Mesenchymal stem cell (in vitro differentiated cells and primary cell): ENCODE measurements around the gene CLDN6.

ENCODE experiments used
- DNase-seq: peaks from one replicate; pipeline ENCODE4 v3.0.0-alpha.2; 2013
- H2AFZ ChIP-seq: one replicate; pipeline ENCODE4 v1.6.1; 2013; ENCODE audit warnings: low read depth, mild to moderate bottlenecking, control low read depth, inconsistent platforms, low read length, moderate library complexity
- H2AK5ac ChIP-seq: 2 replicates; pipeline ENCODE4 v1.6.1; 2013; ENCODE audit warnings: low read length, moderate library complexity, mild to moderate bottlenecking, inconsistent platforms; ENCODE audit not compliant: severe bottlenecking
- H2BK120ac ChIP-seq: one replicate; pipeline ENCODE4 v1.6.1; 2013; ENCODE audit warnings: low read depth, mild to moderate bottlenecking, inconsistent platforms, low read length, moderate library complexity
- H2BK12ac ChIP-seq, 2 experiments: one replicate each; pipeline ENCODE4 v1.6.1; 2013; ENCODE audit warnings: inconsistent platforms in 2 of 2, low read length in 2 of 2, mild to moderate bottlenecking in 2 of 2, moderate library complexity in 2 of 2, control low read depth in 1 of 2
- H2BK15ac ChIP-seq: one replicate; pipeline ENCODE4 v1.6.1; 2013; ENCODE audit warnings: mild to moderate bottlenecking, low read depth, inconsistent platforms; ENCODE audit not compliant: poor library complexity, severe bottlenecking
- H2BK5ac ChIP-seq: 2 replicates; pipeline ENCODE4 v1.6.1; 2013; ENCODE audit warnings: low read depth, mild to moderate bottlenecking, low read length, control low read depth, inconsistent platforms; ENCODE audit not compliant: poor library complexity, severe bottlenecking
- H3K14ac ChIP-seq, 2 experiments: one replicate each; pipeline ENCODE4 v1.6.1; 2013; ENCODE audit warnings: inconsistent platforms in 2 of 2, low read length in 2 of 2, control low read depth in 1 of 2, mild to moderate bottlenecking in 1 of 2, moderate library complexity in 1 of 2
- H3K18ac ChIP-seq, 2 experiments: one replicate each; pipeline ENCODE4 v1.6.1; 2013; ENCODE audit warnings: inconsistent platforms in 2 of 2, low read length in 2 of 2, control low read depth in 1 of 2, low read depth in 1 of 2, mild to moderate bottlenecking in 1 of 2
- H3K23ac ChIP-seq, 2 experiments: one replicate each; pipeline ENCODE4 v1.6.1; 2013; ENCODE audit warnings: inconsistent platforms in 2 of 2, low read length in 2 of 2, mild to moderate bottlenecking in 2 of 2, moderate library complexity in 2 of 2, control low read depth in 1 of 2
- H3K27ac ChIP-seq: 2 replicates; pipeline ENCODE4 v1.5.1; 2013; ENCODE audit warnings: mild to moderate bottlenecking, moderate library complexity, low read length, control low read depth, inconsistent platforms; ENCODE audit not compliant: poor library complexity, severe bottlenecking
- H3K27me3 ChIP-seq, 2 experiments: 2 replicates each; pipeline versions ENCODE4 v1.6.1 to v1.7.0; 2013; ENCODE audit warnings: low read length in 2 of 2, mild to moderate bottlenecking in 2 of 2, moderate library complexity in 2 of 2, control low read depth in 1 of 2, inconsistent platforms in 1 of 2; ENCODE audit not compliant: control insufficient read depth in 1 of 2, insufficient read depth in 1 of 2
- H3K36me3 ChIP-seq, 2 experiments: 2 replicates each; pipeline versions ENCODE4 v1.6.1 to v1.7.0; 2013; ENCODE audit warnings: low read length in 2 of 2, control low read depth in 1 of 2, inconsistent platforms in 1 of 2, low read depth in 1 of 2, mild to moderate bottlenecking in 1 of 2; ENCODE audit not compliant: insufficient read depth in 2 of 2, control insufficient read depth in 1 of 2
- H3K4ac ChIP-seq, 2 experiments: one replicate each; pipeline ENCODE4 v1.6.1; 2013; ENCODE audit warnings: inconsistent platforms in 2 of 2, low read length in 2 of 2, mild to moderate bottlenecking in 2 of 2, moderate library complexity in 2 of 2, control low read depth in 1 of 2, low read depth in 1 of 2
- H3K4me1 ChIP-seq: 2 replicates; pipeline ENCODE4 v1.6.1; 2013; ENCODE audit warnings: low read depth, low read length, control low read depth; ENCODE audit not compliant: control insufficient read depth, insufficient read depth
- H3K4me2 ChIP-seq: 2 replicates; pipeline ENCODE4 v1.6.1; 2013; ENCODE audit warnings: low read length, mild to moderate bottlenecking, inconsistent platforms; ENCODE audit not compliant: poor library complexity, severe bottlenecking
- H3K4me3 ChIP-seq, 2 experiments: 2 replicates each; pipeline versions ENCODE4 v1.5.1 to v1.7.0; 2013; ENCODE audit warnings: low read length in 2 of 2, mild to moderate bottlenecking in 2 of 2, control low read depth in 1 of 2, low read depth in 1 of 2; ENCODE audit not compliant: insufficient read depth in 1 of 2
- H3K79me1 ChIP-seq: replicated peaks from 2 replicates; pipeline ENCODE4 v1.6.1; 2013; ENCODE audit warnings: mild to moderate bottlenecking, control low read depth, low read length, inconsistent platforms; ENCODE audit not compliant: poor library complexity, severe bottlenecking
- H3K9ac ChIP-seq: 2 replicates; pipeline ENCODE4 v1.7.0; 2013; ENCODE audit warnings: mild to moderate bottlenecking, low read length, moderate library complexity
- H3K9me3 ChIP-seq: 2 replicates; pipeline ENCODE4 v1.7.0; 2013; ENCODE audit warnings: mild to moderate bottlenecking, low read length; ENCODE audit not compliant: control insufficient read depth
- H4K8ac ChIP-seq: one replicate; pipeline ENCODE4 v1.6.1; 2013; ENCODE audit warnings: inconsistent platforms, mild to moderate bottlenecking, low read length, moderate library complexity
- H4K91ac ChIP-seq: one replicate; pipeline ENCODE4 v1.6.1; 2013; ENCODE audit warnings: mild to moderate bottlenecking, low read length, inconsistent platforms
- WGBS: methylation state at CpG from one replicate; pipeline ENCODE4 v1.1.7; 2013; ENCODE audit warnings: mixed read lengths; 5-methylcytosine and 5-hydroxymethylcytosine counted together

CLDN6 gene

DNA sequence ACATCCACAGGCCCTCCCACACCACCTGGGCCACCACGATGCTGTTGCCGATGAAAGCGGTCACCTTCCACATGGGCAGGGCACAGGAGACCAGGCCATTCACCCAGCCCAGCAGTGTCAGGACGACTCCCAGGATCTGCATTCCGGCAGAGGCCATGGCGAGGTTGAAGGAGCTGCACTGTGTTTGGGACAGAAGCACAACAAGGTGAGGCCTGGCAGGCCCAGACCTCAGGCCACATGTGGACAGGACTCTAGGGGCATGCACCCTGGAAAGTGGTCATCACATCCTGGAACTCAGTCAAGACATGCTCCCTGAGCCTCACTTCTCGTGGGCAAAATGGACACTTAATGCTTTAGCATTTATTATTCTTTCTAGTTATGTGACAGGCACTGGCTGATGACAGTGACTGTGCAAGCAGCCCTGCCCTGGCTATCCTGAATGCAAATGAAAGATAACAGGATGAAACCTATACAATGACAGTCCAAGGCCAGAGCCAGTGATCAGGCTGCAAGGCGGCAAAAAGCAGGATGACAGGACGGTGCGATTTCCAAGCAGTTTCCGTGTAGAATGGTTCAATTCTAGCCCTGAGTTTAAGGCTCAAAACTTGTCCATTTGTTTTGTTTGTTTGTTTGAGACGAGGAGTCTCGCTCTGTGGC is 2.0 kb downstream of the CLDN6 start:
- no peak for DNase-seq
- H2BK15ac ChIP-seq = no peak overlapping the region
- no peak overlapping the region for H2AFZ ChIP-seq
- no peak overlapping the region for H2BK120ac ChIP-seq
- no peak overlapping the region for H3K9ac ChIP-seq
- H2AK5ac ChIP-seq = no peak overlapping the region
- H2BK5ac ChIP-seq = no peak overlapping the region
- peaks cover 39 to 59% of the 10 kb centered on the region in 2 experiments for H3K27me3 ChIP-seq
- no peak overlapping the region for H3K4me2 ChIP-seq
- H3K27ac ChIP-seq = no peak overlapping the region
- H3K23ac ChIP-seq = no peak overlapping the region
- no peaks in the 10 kb centered on the region for H3K9me3 ChIP-seq
- peaks cover 2% of the 10 kb centered on the region for H3K79me1 ChIP-seq
- no peak overlapping the region for H4K91ac ChIP-seq
- H3K36me3 ChIP-seq = peaks cover 0 to under 1% of the 10 kb centered on the region in 2 experiments
- H3K4me1 ChIP-seq = peaks cover 31% of the 10 kb centered on the region
- no peak overlapping the region for H3K18ac ChIP-seq
- H2BK12ac ChIP-seq = no peak overlapping the region
- no peak overlapping the region for H3K4me3 ChIP-seq
- no peak overlapping the region for H3K14ac ChIP-seq
- no peak overlapping the region for H3K4ac ChIP-seq
- no peak overlapping the region for H4K8ac ChIP-seq
- 89% methylated on average over 13 of the region's 13 CpGs for WGBS

DNA sequence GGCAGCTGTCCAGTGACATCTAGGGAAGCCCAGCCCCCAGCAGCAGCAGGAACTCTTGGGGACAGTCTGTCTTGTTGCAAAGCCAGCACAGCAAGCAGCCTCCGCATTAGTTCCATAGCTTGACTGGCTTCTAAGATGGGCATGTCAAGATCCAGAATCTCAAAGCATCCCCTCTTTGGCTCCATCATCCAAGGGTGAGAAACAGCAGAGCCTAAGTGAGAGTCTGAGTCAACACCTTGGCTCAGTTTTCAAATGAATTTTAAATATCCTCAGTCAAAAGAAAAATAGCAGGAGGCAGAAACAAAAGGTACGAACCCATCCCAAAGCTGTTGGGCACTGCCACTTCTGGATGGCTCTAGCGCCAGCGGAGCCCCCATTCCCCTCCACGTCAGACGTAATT is 3.0 kb downstream of the CLDN6 start:
- H3K36me3 ChIP-seq = no peaks in the 10 kb centered on the region
- peaks cover 36% of the 10 kb centered on the region for H3K4me1 ChIP-seq
- H3K18ac ChIP-seq = no peak overlapping the region
- H3K9ac ChIP-seq = no peak overlapping the region
- no peak overlapping the region for H2BK12ac ChIP-seq
- H2AK5ac ChIP-seq = no peak overlapping the region
- H3K4me2 ChIP-seq = no peak overlapping the region
- H2BK5ac ChIP-seq = no peak overlapping the region
- 97% methylated on average over 6 of the region's 6 CpGs for WGBS
- no peak overlapping the region for H3K14ac ChIP-seq
- H3K79me1 ChIP-seq = peaks cover 2% of the 10 kb centered on the region
- no peak overlapping the region for H3K4me3 ChIP-seq
- no peak overlapping the region for H3K4ac ChIP-seq
- H3K27ac ChIP-seq = no peak overlapping the region
- no peak overlapping the region for H4K8ac ChIP-seq
- no peak overlapping the region for H4K91ac ChIP-seq
- peaks cover 50 to 67% of the 10 kb centered on the region in 2 experiments for H3K27me3 ChIP-seq
- no peaks in the 10 kb centered on the region for H3K9me3 ChIP-seq
- H2AFZ ChIP-seq = no peak overlapping the region
- no peak overlapping the region for H3K23ac ChIP-seq
- DNase-seq = no peak
- no peak overlapping the region for H2BK120ac ChIP-seq
- no peak overlapping the region for H2BK15ac ChIP-seq

DNA sequence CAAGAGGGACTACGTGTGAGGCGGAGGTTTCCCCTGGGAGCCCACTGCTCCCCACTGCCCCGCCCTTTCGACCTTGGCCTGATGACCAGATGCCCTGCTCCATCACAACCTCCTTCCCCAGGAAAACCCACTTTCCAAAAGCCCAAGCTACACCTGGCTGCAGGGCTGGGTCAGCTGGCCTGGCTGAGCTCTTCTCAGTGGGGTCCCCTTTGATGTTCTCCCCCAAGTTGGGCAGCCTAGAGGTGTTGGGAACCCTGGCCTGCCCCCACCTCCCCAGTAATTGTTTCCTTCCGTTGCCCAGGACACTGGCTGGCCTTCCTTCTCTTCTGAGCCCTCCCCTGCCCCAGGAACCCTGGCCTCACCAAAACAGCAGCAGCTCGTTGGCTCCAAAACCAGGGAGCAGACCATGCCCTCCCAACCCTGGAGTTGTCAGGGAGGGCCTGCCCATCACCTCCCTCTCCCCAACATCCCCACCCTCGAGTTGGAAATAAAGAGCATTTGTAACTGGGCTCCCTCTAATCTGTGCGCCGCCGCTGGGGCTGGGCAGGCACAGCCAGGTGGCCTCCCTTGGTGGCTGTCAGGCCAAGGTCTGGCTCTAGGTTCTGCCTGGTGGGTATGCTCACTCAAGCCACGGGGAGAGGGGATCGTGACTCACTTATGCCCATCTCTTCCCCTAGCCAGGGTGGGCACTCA is 3.8 kb downstream of the CLDN6 start:
- WGBS = 66% methylated on average over 11 of the region's 12 CpGs
- Histone ChIP-seq H2BK120ac (no peak overlapping the region), H2AK5ac (no peak overlapping the region), H3K9ac (no peak overlapping the region), H3K79me1 (no peaks in the 10 kb centered on the region), H4K8ac (no peak overlapping the region), H2BK12ac (no peak overlapping the region), H3K4me1 (peaks cover 38% of the 10 kb centered on the region), H2BK5ac (no peak overlapping the region), H3K27me3 (peaks cover 58 to 75% of the 10 kb centered on the region in 2 experiments), H3K9me3 (no peaks in the 10 kb centered on the region), H3K4me3 (no peak overlapping the region), H3K18ac (no peak overlapping the region), H3K27ac (no peak overlapping the region), H2BK15ac (no peak overlapping the region), H4K91ac (no peak overlapping the region), H3K14ac (no peak overlapping the region), H2AFZ (no peak overlapping the region), H3K4me2 (no peak overlapping the region), H3K36me3 (no peaks in the 10 kb centered on the region), H3K23ac (no peak overlapping the region), H3K4ac (no peak overlapping the region)
- no peak for DNase-seq

DNA sequence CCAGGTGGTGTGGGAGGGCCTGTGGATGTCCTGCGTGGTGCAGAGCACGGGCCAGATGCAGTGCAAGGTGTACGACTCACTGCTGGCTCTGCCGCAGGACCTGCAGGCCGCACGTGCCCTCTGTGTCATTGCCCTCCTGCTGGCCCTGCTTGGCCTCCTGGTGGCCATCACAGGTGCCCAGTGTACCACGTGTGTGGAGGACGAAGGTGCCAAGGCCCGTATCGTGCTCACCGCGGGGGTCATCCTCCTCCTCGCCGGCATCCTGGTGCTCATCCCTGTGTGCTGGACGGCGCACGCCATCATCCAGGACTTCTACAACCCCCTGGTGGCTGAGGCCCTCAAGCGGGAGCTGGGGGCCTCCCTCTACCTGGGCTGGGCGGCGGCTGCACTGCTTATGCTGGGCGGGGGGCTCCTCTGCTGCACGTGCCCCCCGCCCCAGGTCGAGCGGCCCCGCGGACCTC is 4.5 kb downstream of the CLDN6 start:
- no peaks in the 10 kb centered on the region for H3K9me3 ChIP-seq

More for the DNA sequence above, 4.5 kb downstream of the CLDN6 start:
- Histone ChIP-seq H3K4ac (no peak overlapping the region), H3K27ac (no peak overlapping the region), H3K4me3 (no peak overlapping the region), H3K14ac (no peak overlapping the region), H3K23ac (no peak overlapping the region), H3K18ac (no peak overlapping the region), H2BK15ac (no peak overlapping the region), H2AK5ac (no peak overlapping the region), H3K27me3 (peaks cover 64 to 79% of the 10 kb centered on the region in 2 experiments), H3K9ac (no peak overlapping the region), H3K79me1 (no peaks in the 10 kb centered on the region), H2BK5ac (no peak overlapping the region), H4K8ac (no peak overlapping the region), H2BK120ac (no peak overlapping the region), H3K4me1 (peaks cover 36% of the 10 kb centered on the region), H2BK12ac (no peak overlapping the region), H4K91ac (no peak overlapping the region), H3K4me2 (no peak overlapping the region), H2AFZ (no peak overlapping the region), H3K36me3 (no peaks in the 10 kb centered on the region)
- no peak for DNase-seq
- WGBS = 47% methylated on average over 27 of the region's 27 CpGs
